HCT116 (cell line): Measurements from ENCODE around the gene MAP3K6. TPM values are rescaled to one million over a fixed set of nuclear protein-coding genes. Genes with fewer than 3 reads are reported as not detected.

Experiments used
- ATAC-seq: fragments of 200-7000 bp; cut with Tn5 transposase; 2 replicates; pipeline ENCODE4 v1.9.1; 2020; ENCODE audit warnings: mild to moderate bottlenecking, moderate library complexity
- BruUV-seq: library from RNA; stranded (reverse); fragments of 400-500 nt; replicated peaks from 2 replicates; lab custom pipeline; 2021; lab: Mats Ljungman, UMichigan
- CTCF ChIA-PET: fragments of 300-600 bp; sonication (Branson Sonifier 250); formaldehyde crosslinking; loops from one replicate; lab custom pipeline; 2021; ENCODE audit warnings: antibody characterized with exemption; lab: Charles Lee
- POLR2A ChIA-PET: fragments of 300-600, 350-600 bp; sonication (Branson Sonifier 250); formaldehyde crosslinking; loops from one replicate; lab custom pipeline; 2021; ENCODE audit warnings: antibody characterized with exemption; lab: Charles Lee
- RAD21 ChIA-PET, 2 experiments: fragments of 300-600 bp; sonication (Branson Sonifier 250); formaldehyde crosslinking; loops; one replicate each; lab custom pipeline; 2023; ENCODE audit warnings: low total read pairs in 2 of 2; ENCODE audit not compliant: uncharacterized antibody in 2 of 2, unreplicated experiment in 2 of 2, low non-redundant PET in 1 of 2; lab: Charles Lee
- DNase-seq: peaks from one replicate; pipeline ENCODE4 v3.0.0-alpha.2; 2010; ENCODE audit warnings: low read depth, low spot score
- H2AFZ ChIP-seq: fragments of 200-600 bp; shearing (Covaris generic), sonication (generic); 2 replicates; pipeline ENCODE4 v1.6.1; 2017; ENCODE audit warnings: low read depth, mixed run types, mixed read lengths, antibody characterized with exemption, low read length; ENCODE audit not compliant: poor library complexity, severe bottlenecking
- H3K27ac ChIP-seq: 2 replicates; pipeline ENCODE4 v1.5.1; 2012; ENCODE audit warnings: low read depth, low read length
- H3K27me3 ChIP-seq: fragments of 200-600 bp; sonication (generic); 2 replicates; pipeline ENCODE4 v1.6.1; 2016; ENCODE audit warnings: mixed run types, low read length, mixed read lengths; ENCODE audit not compliant: insufficient read depth
- H3K36me3 ChIP-seq, 2 experiments: fragments of 200-500 bp in 1 of 2; fragments of 200-600 bp in 1 of 2; sonication (Bioruptor generic) in 1 of 2; sonication (generic) in 1 of 2; 2 replicates each; pipeline versions ENCODE4 v1.5.1 to v1.6.1; 2014 to 2016; ENCODE audit warnings: low read length in 2 of 2, inconsistent platforms in 1 of 2, mixed read lengths in 1 of 2, mixed run types in 1 of 2; ENCODE audit not compliant: insufficient read depth in 2 of 2, control insufficient read depth in 1 of 2
- H3K4me1 ChIP-seq, 2 experiments: fragments of 200-600 bp in 1 of 2; sonication (generic) in 1 of 2; 2 replicates each; pipeline versions ENCODE4 v1.5.1 to v1.6.1; 2012 to 2017; ENCODE audit warnings: low read length in 2 of 2, inconsistent platforms in 1 of 2, mild to moderate bottlenecking in 1 of 2, mixed read lengths in 1 of 2, mixed run types in 1 of 2, moderate library complexity in 1 of 2; ENCODE audit not compliant: insufficient read depth in 2 of 2, control insufficient read depth in 1 of 2
- H3K4me2 ChIP-seq: fragments of 200-600 bp; sonication (generic); 2 replicates; pipeline ENCODE4 v1.6.1; 2017; ENCODE audit warnings: mixed run types, low read length, mixed read lengths
- H3K4me3 ChIP-seq, 2 experiments: fragments of 200-600 bp in 1 of 2; sonication (generic) in 1 of 2; replicated peaks in 1 of 2; 2 replicates each; pipeline ENCODE4 v1.5.1; 2011 to 2016; ENCODE audit warnings: low read length in 2 of 2, control low read depth in 1 of 2, low read depth in 1 of 2, mild to moderate bottlenecking in 1 of 2, mixed read lengths in 1 of 2, mixed run types in 1 of 2
- H3K79me2 ChIP-seq: fragments of 200-600 bp; sonication (generic); 2 replicates; pipeline ENCODE4 v1.6.1; 2017; ENCODE audit warnings: mild to moderate bottlenecking, mixed run types, low read length, moderate library complexity, mixed read lengths; ENCODE audit not compliant: insufficient read depth
- H3K9ac ChIP-seq: fragments of 200-600 bp; sonication (generic); 2 replicates; pipeline ENCODE4 v1.6.1; 2016; ENCODE audit warnings: low read length, mixed read lengths
- H3K9me2 ChIP-seq: fragments of 200-600 bp; sonication (generic), shearing (Covaris generic); 2 replicates; pipeline ENCODE4 v1.6.1; 2017; ENCODE audit warnings: mixed run types, mild to moderate bottlenecking, moderate library complexity; ENCODE audit not compliant: insufficient read depth
- H3K9me3 ChIP-seq, 2 experiments: fragments of 200-500 bp in 1 of 2; fragments of 200-600 bp in 1 of 2; sonication (Bioruptor generic) in 1 of 2; sonication (generic) in 1 of 2; 2 replicates each; pipeline ENCODE4 v1.6.1; 2014 to 2017; ENCODE audit warnings: low read length in 2 of 2, mixed read lengths in 2 of 2, inconsistent platforms in 1 of 2, low read depth in 1 of 2, mild to moderate bottlenecking in 1 of 2, mixed run types in 1 of 2, moderate library complexity in 1 of 2; ENCODE audit not compliant: control insufficient read depth in 1 of 2, insufficient read depth in 1 of 2
- H4K20me1 ChIP-seq: fragments of 200-600 bp; sonication (generic), shearing (Covaris generic); 2 replicates; pipeline ENCODE4 v1.6.1; 2017; ENCODE audit warnings: mixed run types, mild to moderate bottlenecking, moderate library complexity; ENCODE audit not compliant: insufficient read depth
- CEBPB ChIP-seq: IDR thresholded peaks from 2 replicates; pipeline ENCODE4 v1.6.1; 2012; ENCODE audit warnings: low read depth
- CTCF ChIP-seq, 3 experiments: fragments of 200-600 bp in 1 of 3; sonication (generic) in 1 of 3; IDR thresholded peaks in 2 of 3; conservative IDR thresholded peaks in 1 of 3; 2 replicates each; pipeline ENCODE4 v1.5.1; 2012 to 2017; ENCODE audit warnings: low read depth in 2 of 3, low read length in 2 of 3, antibody characterized with exemption in 1 of 3, borderline replicate concordance in 1 of 3, control low read depth in 1 of 3, mild to moderate bottlenecking in 1 of 3, mixed read lengths in 1 of 3, mixed run types in 1 of 3, moderate library complexity in 1 of 3; ENCODE audit not compliant: insufficient read depth in 1 of 3
- EGR1 ChIP-seq: IDR thresholded peaks from 2 replicates; pipeline ENCODE4 v1.6.1; 2012; ENCODE audit warnings: low read depth
- ELF1 ChIP-seq: IDR thresholded peaks from 2 replicates; pipeline ENCODE4 v1.6.1; 2012; ENCODE audit warnings: low read depth, borderline replicate concordance
- EZH2 ChIP-seq: fragments of 200-600 bp; sonication (generic); IDR thresholded peaks from 2 replicates; pipeline ENCODE4 v1.6.1; 2017; ENCODE audit warnings: antibody characterized with exemption, mixed run types
- EZH2phosphoT487 ChIP-seq: fragments of 200-600 bp; IDR thresholded peaks from 2 replicates; pipeline ENCODE4 v1.6.1; 2018; ENCODE audit warnings: antibody characterized with exemption, borderline replicate concordance
- FOSL1 ChIP-seq: IDR thresholded peaks from 2 replicates; pipeline ENCODE4 v1.6.1; 2012; ENCODE audit warnings: low read depth
- JUND ChIP-seq: IDR thresholded peaks from 2 replicates; pipeline ENCODE4 v1.6.1; 2012
- MAX ChIP-seq: IDR thresholded peaks from 2 replicates; pipeline ENCODE4 v1.6.1; 2012
- POLR2AphosphoS5 ChIP-seq: IDR thresholded peaks from 2 replicates; pipeline ENCODE4 v1.6.1; 2011; ENCODE audit warnings: mild to moderate bottlenecking, low read depth, low read length, moderate library complexity
- RAD21 ChIP-seq: IDR thresholded peaks from 2 replicates; pipeline ENCODE4 v1.6.1; 2012; ENCODE audit warnings: low read depth, mild to moderate bottlenecking
- REST ChIP-seq: IDR thresholded peaks from 2 replicates; pipeline ENCODE4 v1.6.1; 2012; ENCODE audit warnings: low read depth
- SP1 ChIP-seq: IDR thresholded peaks from 2 replicates; pipeline ENCODE4 v1.6.1; 2012; ENCODE audit warnings: low read depth
- SRF ChIP-seq: IDR thresholded peaks from 2 replicates; pipeline ENCODE4 v1.6.1; 2012; ENCODE audit warnings: low read depth
- TCF7L2 ChIP-seq: IDR thresholded peaks from 2 replicates; pipeline ENCODE4 v1.7.0; 2011; ENCODE audit warnings: borderline replicate concordance, inconsistent platforms; ENCODE audit not compliant: insufficient read depth, insufficient read length; ENCODE audit errors: extremely low read depth
- YY1 ChIP-seq: IDR thresholded peaks from 2 replicates; pipeline ENCODE4 v1.6.1; 2011; ENCODE audit warnings: low read length, low read depth, moderate library complexity, mild to moderate bottlenecking; ENCODE audit not compliant: insufficient replicate concordance; ENCODE audit errors: extremely low read depth
- ZBTB33 ChIP-seq: IDR thresholded peaks from 2 replicates; pipeline ENCODE4 v1.6.1; 2011; ENCODE audit warnings: mild to moderate bottlenecking, low read length, moderate library complexity; ENCODE audit not compliant: insufficient replicate concordance; ENCODE audit errors: extremely low read depth
- ZNF274 ChIP-seq: fragments of 200-500 bp; sonication (Bioruptor generic); IDR thresholded peaks from 2 replicates; pipeline ENCODE4 v1.6.1; 2014; ENCODE audit warnings: mild to moderate bottlenecking, low read depth, low read length, inconsistent platforms
- intact Hi-C: fragments of 100-400 bp; cut with micrococcal nuclease; formaldehyde crosslinking; loops from 2 replicates; pipeline ENCODE4 v1.10.0; 2022
- total RNA-seq: library from RNA; stranded (reverse); gene quantifications from one replicate; pipeline ENCODE4 v1.2.1, GENCODE V29; 2021; ENCODE audit not compliant: unreplicated experiment

MAP3K6 gene
- total RNA-seq, 1 experiment from 2014 or later, result 30.2 TPM

- DNase-seq (no peak), ATAC-seq (no peak)
- H3K79me2 ChIP-seq, result no peaks in the 10 kb centered on the region
- no peak overlapping the region for H3K9ac ChIP-seq
- H3K4me3 ChIP-seq, result no peak overlapping the region
- H3K9me2 ChIP-seq, result no peaks in the 10 kb centered on the region
- H3K27me3 ChIP-seq, result no peaks in the 10 kb centered on the region
- H2AFZ ChIP-seq, result no peak overlapping the region
- RAD21 ChIA-PET, result no interaction called here
- no peaks in the 10 kb centered on the region for H4K20me1 ChIP-seq
- POLR2A ChIA-PET, result no interaction called here
- CTCF ChIA-PET, result no interaction called here
- H3K9me3 ChIP-seq, result no peaks in the 10 kb centered on the region
- no peak overlapping the region for H3K4me2 ChIP-seq
- peaks cover 11 to 50% of the 10 kb centered on the region in 2 experiments for H3K4me1 ChIP-seq
- no TSS peak for BruUV-seq
- no peaks in the 10 kb centered on the region for H3K36me3 ChIP-seq
- H3K27ac ChIP-seq, result no peak overlapping the region
- intact Hi-C loops, result no loop called here
- TF ChIP-seq EZH2, result no peak
- TF ChIP-seq REST, result no peak
- no peak for TF ChIP-seq FOSL1
- TF ChIP-seq MAX, result no peak
- no peak for TF ChIP-seq EGR1
- TF ChIP-seq POLR2AphosphoS5, result no peak
- TF ChIP-seq ELF1, result no peak
- no peak for TF ChIP-seq RAD21
- no peak for TF ChIP-seq SP1
- TF ChIP-seq SRF, result no peak
- TF ChIP-seq ZNF274, result no peak
- no peak for TF ChIP-seq CEBPB
- TF ChIP-seq YY1, result no peak
- TF ChIP-seq ZBTB33, result no peak
- no peak for TF ChIP-seq TCF7L2
- TF ChIP-seq EZH2phosphoT487, result no peak
- TF ChIP-seq CTCF (IDR thresholded peaks at IDR 0.05 in 2 of 3, conservative IDR thresholded peaks at IDR 0.05 in 1 of 3; ENCODE audit: borderline replicate concordance in 1 of 3, insufficient read depth in 1 of 3, low read depth in 2 of 3, low read length in 2 of 3), result no peak
- TF ChIP-seq JUND, result no peak
Observed at GRCh38 chr1:27380224-27380623, 13.5 kb upstream of the MAP3K6 start.
